NCI-H1417 treated with DMSO at 0.1 percent for 48 hours (cell line): ENCODE data around the gene ATPAF2.
A peak's percentile ranks its signal among the peaks of the same experiment; 100 is the strongest.

ENCODE experiments used
- DNase-seq: peaks from one replicate; lab custom pipeline; 2025; lab: John Stamatoyannopoulos, UW

The ATPAF2 gene

DNA sequence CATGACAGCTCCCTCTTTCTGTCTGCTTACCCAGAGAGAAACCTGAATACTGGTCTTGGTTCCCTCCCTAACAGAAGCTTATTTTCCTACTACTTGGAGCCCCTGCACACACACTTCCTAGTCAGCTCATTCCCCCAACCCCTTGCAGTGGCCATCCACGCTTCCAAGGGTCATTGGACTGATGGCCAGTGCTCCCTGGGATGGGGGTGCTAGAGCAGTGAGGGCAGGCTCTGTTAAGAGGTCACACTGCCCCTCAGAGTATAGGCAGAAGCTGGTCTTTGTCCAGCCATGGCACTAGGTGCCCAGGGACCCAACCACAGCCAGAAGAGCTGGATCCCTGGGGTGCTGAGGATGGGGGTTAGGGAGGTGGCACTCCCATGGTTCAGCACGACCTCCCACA is 53.8 kb downstream of the ATPAF2 start:
- DNase-seq, result no peak

DNA sequence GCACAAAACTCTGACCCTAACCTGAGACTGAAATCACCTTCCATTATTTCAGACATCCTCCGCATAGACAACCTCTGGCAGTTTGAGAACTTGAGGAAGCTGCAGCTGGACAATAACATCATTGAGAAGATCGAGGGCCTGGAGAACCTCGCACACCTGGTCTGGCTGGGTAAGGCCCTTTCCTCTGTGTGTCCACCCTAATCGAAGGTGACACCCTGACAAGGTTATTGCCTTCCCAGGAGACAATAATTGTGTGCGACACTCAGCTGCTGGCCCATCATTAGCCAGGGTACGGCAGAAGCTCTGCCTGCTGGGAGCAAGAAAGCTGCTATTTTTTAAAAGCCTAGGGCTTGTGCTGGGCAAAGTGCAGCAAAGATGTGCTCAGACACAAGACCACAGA is 55.2 kb downstream of the ATPAF2 start:
- DNase-seq, result no peak

DNA sequence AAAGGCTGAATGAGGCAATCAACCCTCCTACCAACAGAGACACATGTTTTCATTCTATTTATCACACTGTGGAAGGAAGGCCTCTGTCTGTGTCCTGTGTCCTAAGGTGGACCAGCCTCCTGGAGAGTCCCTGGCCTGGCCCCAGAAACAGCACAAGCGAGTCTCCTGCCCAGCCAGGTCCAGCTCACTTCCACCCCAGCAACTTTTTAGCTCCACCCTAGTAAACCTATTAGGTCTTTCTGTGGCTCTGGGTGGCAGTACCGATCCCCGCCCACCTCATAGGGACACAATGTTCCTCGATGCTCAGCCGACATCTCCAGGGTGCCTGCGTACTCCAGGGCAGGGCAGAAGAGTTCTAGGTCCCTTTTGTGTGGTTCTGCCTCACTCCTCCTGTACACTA is 55.6 kb downstream of the ATPAF2 start:
- DNase-seq, result no peak

DNA sequence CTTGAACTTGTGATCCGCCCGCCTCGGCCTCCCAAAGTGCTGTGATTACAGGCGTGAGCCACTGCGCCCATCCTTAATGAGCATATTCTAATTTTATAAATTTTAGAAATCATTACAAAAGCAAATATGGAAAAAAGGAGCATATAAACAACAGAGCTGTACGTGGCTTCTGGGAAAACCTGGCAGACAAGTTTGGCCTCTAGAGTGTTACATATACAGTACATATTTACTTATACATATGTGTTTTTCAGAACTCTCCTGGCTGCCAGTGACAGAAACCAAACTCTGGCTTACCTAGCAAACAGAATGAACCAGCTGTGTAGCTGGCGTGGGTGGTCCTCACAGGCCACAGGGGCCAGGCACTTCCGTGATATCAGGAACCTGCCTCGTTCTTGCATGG is 56.2 kb downstream of the ATPAF2 start:
- DNase-seq, result no peak

DNA sequence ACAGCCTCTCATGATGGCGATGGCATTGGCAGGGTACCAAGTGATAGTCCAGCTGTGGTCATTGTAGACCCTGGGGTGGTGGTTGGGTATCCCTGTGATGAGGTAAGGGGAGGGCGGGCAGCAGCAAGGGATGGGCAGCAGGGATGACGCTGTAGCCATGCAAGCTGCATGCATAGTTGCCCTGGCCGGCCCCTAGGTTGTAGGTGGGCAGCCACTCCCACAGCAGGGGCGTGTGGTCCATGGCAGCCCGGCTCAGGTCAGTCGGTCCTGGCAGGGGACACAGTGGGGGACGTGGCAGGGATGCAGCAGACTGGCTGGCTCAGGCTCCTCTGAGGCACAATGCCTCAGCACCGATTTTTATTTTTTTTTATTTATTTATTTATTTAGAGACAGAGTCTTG is 57.6 kb downstream of the ATPAF2 start:
- no peak for DNase-seq

DNA sequence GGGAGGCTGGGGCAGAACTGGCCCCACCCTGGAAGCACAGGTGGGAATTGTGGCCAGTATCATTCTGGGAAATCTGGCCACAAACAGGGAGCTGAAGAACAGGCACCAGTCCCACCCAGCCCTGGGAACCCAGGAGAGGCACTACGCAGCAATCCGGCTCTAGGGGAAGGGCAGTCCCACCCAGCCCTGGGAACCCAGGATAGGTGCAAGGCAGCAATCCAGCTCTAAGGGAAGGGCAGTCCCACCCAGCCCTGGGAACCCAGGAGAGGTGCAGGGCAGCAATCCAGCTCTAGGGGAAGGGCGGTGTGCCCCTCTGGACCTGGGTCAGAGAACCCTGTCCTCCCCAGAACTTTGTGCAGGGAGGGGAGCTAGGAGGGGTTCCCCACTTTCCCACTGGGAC is 59.2 kb downstream of the ATPAF2 start:
- DNase-seq, result no peak

DNA sequence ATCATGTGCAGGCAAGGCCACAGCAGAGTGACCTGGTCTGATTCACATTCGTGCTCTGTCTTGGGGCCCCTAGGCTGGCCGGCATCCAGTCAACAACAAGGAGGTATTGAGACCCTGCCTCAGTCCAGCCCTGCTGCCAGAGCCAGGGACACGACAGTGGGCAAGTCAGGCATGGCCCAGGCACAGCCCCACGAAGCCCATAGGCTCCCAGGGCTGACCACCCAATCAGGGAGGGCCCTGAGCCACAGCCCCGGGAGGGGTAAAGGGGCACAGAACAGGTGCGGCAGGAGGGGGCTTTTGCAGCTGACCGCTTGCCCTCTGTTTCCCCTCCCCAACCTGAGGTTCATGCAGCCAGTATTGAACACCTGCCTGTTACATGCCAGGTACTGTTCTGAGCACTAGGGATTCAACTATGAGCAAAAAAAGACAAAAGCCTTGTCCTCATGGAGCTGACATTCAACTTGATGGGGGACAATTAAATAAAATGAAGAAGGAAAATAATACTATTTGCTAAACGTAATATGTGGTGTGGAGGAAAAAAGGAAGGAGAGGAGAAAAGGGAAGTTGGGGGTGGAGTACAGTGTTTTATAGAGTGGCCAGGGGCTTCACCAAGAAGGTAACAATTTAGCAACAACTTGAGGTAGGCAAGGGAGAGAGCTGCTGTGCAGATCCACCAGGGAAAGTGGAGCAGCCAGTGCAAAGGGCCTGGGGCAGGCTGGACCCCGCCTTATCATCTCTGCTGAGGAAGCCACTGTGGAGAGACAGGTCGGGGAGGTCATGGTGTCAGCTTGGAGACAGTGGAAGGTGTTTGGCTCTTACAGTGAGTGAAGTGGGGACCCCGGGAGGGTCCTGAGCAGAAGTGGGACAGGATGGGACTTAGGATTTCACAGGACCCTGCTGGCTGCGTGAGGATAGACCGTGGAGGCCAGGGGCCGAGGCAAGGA is 60.2 kb downstream of the ATPAF2 start:
- DNase-seq, result no peak

DNA sequence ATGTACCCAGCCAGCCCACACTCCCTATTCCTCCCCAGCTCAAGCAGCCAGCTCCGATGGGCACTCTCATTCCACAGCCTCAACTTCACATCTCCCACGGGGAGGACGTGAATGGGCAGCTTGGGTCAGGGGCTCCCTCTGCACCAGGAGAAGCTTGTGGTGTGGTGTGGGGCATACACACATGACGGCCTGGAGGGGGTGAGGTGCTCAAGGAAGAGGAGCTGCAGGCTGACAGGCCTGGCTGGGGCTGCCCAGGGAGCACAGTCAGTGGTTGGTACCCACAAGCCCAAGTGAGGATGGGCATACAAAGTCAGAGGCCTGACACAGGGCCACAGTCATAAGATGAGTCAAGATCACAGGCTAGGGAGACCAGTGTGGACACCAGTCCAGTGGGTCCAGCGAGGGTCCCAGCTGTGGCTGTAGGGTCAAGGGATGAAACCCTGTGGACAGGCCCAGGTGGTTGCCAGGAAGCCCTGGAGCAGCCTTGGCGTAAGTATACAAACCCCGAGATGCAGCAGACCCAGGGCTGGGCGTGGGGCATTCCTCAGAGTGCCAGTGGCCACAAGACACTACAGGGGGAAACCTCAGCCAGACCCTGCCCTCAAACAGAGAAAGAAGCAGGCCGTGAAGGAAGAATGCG is 61.9 kb downstream of the ATPAF2 start:
- no peak for DNase-seq

DNA sequence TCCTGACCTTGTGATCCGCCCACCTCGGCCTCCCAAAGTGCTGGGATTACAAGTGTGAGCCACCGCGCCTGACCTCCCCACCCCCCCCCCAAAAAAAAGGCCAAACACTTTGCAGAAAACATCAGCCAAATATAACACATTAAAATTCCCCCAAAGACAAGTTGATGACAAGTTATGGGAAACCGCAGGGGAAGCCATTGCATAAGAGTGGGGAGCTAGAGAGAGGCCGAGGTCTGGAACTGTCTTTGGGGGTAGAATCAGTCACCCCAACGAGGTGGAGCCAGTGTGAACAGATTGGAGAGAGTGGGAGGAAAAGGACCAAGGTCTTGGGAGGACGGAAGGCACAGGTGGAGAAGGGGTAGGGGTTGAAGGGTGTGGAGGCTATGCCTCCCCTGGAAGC is 63.5 kb downstream of the ATPAF2 start:
- DNase-seq, result no peak

DNA sequence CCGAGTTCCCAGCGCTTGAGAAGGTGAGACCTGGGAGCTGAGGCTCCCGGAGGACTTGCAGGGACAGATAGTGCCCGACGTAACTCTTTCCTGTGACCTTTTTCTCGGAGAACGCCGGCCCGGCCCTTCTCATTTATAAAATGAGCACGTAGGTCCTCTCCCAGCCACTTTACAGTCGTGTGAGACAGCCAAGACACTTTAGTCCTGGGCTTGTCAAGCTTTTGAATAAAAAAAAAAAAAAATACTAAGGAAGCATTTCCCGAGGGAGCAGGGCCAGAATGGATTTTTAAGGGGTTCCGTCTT is 66.1 kb downstream of the ATPAF2 start:
- DNase-seq, result no peak

DNA sequence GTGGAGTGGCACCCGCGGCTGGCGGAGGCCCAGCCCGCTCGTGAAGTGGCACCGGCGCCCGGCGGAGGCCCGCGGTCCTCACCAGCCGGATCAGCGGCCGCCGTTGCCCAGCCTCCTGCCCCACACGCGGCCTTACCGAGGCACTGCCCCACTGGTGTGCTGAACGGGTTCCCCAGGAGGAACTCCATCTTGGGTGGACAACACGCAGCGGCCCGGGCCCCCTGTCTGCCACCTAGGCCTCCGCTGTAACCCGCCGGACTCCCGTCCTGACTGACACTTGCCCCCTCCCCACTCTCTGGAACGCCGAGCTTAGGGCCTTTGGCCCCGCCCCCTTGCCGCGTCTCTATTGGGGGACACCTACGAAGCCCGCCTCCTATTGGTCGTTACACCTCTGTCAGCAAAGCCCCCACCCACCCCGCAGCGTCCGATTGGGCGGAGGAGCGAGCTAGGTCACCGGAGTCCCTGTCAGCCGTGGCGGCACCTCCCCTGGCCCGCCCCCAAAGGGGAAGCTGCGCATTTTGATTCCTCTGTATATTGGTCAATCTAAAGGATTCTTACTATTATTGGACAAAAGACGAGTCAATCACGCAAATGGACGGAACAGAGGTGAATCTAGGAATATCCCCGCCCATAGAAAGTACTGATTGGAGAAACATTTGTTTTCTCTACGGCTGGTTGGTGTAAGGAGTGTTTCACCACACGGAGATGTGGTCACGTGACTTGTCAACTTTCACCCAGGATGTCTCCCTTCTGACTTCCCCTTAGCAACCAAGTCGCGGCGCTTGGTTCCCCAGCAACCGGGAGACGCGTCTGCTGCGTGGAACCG is 66.6 kb downstream of the ATPAF2 start, which contains the start of the genes DRC3 and TOM1L2:
TSS of gene DRC3 (plus strand) at position 737 of the 826 bp plus-strand sequence. CDS start 4,737 bp downstream, outside the sequence.
TSS of gene TOM1L2 (minus strand) at position 275 of the 826 bp plus-strand sequence. CDS start at position 188, 87 bp downstream.
- peak; percentile 93 for DNase-seq

DNA sequence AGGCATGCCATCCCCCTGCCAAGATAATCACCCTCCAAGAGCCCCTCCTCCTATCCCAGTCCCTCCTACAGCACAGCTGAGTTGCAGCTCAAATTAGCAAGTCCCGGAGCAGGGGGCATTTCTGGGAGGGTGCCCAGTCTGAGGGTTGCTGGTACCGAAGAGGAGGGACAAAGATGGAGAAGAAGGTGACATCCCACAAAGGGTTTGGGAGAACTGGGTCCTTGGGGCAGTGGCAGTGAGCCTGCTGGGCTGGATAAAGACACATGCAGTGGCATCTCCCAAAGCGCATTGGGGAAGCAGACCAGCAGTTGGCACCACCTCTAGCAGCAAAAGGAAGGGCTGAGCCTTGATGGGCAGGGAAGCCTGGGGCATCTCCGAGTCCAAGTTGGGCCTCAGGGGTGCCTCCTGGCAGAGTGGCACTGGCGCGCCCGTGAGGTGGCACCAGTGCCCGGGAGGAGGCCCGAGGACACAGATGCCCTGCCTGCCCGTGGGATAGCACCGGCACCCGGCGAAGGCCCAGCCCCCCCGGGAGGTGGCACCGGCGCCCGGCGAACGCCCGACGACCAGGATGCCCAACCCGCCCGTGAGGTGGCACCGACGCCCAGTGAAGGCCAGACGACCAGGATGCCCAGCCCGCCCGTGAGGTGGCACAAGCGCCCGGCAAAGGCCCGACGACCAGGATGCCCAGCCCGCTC is 67.4 kb downstream of the ATPAF2 start:
- no peak for DNase-seq

DNA sequence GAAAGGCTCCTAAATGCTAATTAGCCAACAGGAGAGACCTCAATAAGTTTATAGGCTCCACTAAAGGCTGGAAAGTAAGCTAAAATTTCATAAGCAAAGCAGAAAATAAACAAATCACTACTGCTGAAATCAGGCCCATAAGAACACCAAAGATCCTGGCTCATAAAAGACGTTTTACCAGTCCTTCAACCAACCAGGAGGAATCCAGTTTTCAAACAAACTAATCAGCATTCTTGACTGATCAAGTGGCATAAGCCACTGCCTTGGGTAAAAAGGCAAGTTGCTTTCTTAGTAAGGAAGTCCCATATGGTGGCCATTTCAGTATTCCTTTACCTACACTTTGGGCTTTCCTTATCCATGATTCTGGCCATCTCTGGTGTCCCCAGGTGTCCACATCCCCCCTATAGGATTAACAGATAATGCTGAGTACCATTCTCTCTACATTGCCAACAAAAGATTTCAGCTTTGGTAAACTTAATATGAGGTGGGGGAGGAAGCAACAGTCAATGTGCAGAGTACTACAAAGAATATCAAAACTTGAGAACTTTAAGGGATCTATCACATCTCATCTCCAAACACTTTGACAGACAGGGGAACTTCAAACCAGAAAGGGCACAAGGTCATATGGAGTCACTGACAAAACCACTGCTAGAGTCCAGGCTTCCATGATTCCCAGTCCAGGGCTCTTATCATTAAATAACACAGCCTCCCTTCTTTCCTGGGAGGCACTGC is 68.1 kb downstream of the ATPAF2 start:
- DNase-seq, result no peak
